Activated T-cell treated with anti-CD3 and anti-CD28 coated beads, Interleukin-2, amount 50 U/mL, for 72 hours (primary cell): ENCODE data around the gene VGLL1. TPM values are rescaled to one million over a fixed set of nuclear protein-coding genes. Genes with fewer than 3 reads are reported as not detected.

Source experiments
- total RNA-seq, 2 donors: library from RNA; stranded (reverse); gene quantifications; one replicate each; pipeline ENCODE4 v1.2.3, GENCODE V29; 2022

The VGLL1 gene
- total RNA-seq, 2 donors from 2014 or later: not detected

Other genes with a start within 250 kb of the VGLL1 start
- not detected for gene ADGRG4, start 231.3 kb upstream of the VGLL1 start, total RNA-seq
- not detected for gene BRS3, start 44.3 kb upstream of the VGLL1 start, total RNA-seq
- 10 to 100 TPM; 37.2 to 39.2 TPM for gene HTATSF1, start 34.6 kb upstream of the VGLL1 start, total RNA-seq
- 10 to 100 TPM; 26.5 to 36.1 TPM for gene CD40LG, start 115.9 kb downstream of the VGLL1 start, total RNA-seq
- 10 to 100 TPM; 85.6 to 91.1 TPM for gene ARHGEF6, start 248.7 kb downstream of the VGLL1 start, total RNA-seq